HepG2 (cell line): Measurements from ENCODE around the gene CUEDC2. TPM values are rescaled to one million over a fixed set of nuclear protein-coding genes. Genes with fewer than 3 reads are reported as not detected.
A peak's percentile ranks its signal among the peaks of the same experiment; 100 is the strongest.

ENCODE experiments used
- AGO1 ChIP-seq: fragments of 200-400 bp; formaldehyde crosslinking; IDR thresholded peaks from 2 replicates; pipeline ENCODE4 v1.6.1; 2017; ENCODE audit warnings: mild to moderate bottlenecking, low read depth, low read length, moderate library complexity; ENCODE audit not compliant: poor library complexity, severe bottlenecking
- BCL3 ChIP-seq: sonication (generic); formaldehyde crosslinking; IDR thresholded peaks from 2 replicates; pipeline ENCODE4 v1.5.1; 2020; ENCODE audit warnings: mild to moderate bottlenecking, missing genetic modification reagents, moderate library complexity
- BORCS8-MEF2B ChIP-seq: sonication (generic); formaldehyde crosslinking; IDR thresholded peaks from 2 replicates; pipeline ENCODE4 v1.8.0; 2022; ENCODE audit warnings: mild to moderate bottlenecking, missing genetic modification reagents
- CBX2 ChIP-seq, 2 experiments: fragments of 200-600 bp in 1 of 2; sonication (generic); formaldehyde crosslinking in 1 of 2; IDR thresholded peaks; 2 replicates each; pipeline versions ENCODE4 v1.7.0 to v1.8.1; 2018 to 2022; ENCODE audit warnings: low read depth in 2 of 2, low read length in 1 of 2, mild to moderate bottlenecking in 1 of 2, missing genetic modification reagents in 1 of 2
- DPF2 ChIP-seq: sonication (generic); formaldehyde crosslinking; IDR thresholded peaks from 2 replicates; pipeline ENCODE4 v1.4.0; 2020; ENCODE audit warnings: mild to moderate bottlenecking, low read depth, missing genetic modification reagents, borderline replicate concordance
- FOXK1 ChIP-seq: sonication (generic); formaldehyde crosslinking; IDR thresholded peaks from 2 replicates; pipeline ENCODE4 v1.4.0; 2020; ENCODE audit warnings: low read depth, missing genetic modification reagents, borderline replicate concordance
- FUBP1 ChIP-seq: sonication (generic); formaldehyde crosslinking; IDR thresholded peaks from 2 replicates; pipeline ENCODE4 v1.5.1; 2020; ENCODE audit warnings: missing genetic modification reagents, mild to moderate bottlenecking, borderline replicate concordance
- GATAD1 ChIP-seq: IDR thresholded peaks from 2 replicates; pipeline ENCODE4 v1.6.1; 2016; ENCODE audit warnings: missing genetic modification reagents, missing compliant biosample characterization
- HDAC2 ChIP-seq: sonication (generic); formaldehyde crosslinking; IDR thresholded peaks from 2 replicates; pipeline ENCODE4 v1.4.0; 2020; ENCODE audit warnings: missing genetic modification reagents
- IRF2 ChIP-seq: IDR thresholded peaks from 2 replicates; pipeline ENCODE4 v1.6.1; 2018; ENCODE audit warnings: missing genetic modification reagents, missing compliant biosample characterization
- KMT2A ChIP-seq: sonication (generic); formaldehyde crosslinking; IDR thresholded peaks from 2 replicates; pipeline ENCODE4 v1.4.0; 2020; ENCODE audit warnings: missing genetic modification reagents
- MAX ChIP-seq: IDR thresholded peaks from 2 replicates; pipeline ENCODE4 v1.6.1; 2012; ENCODE audit warnings: inconsistent platforms
- PATZ1 ChIP-seq: sonication (generic); formaldehyde crosslinking; IDR thresholded peaks from 2 replicates; pipeline ENCODE4 v1.4.0; 2020; ENCODE audit warnings: missing genetic modification reagents
- PHF21A ChIP-seq: sonication (generic); formaldehyde crosslinking; IDR thresholded peaks from 2 replicates; pipeline ENCODE4 v1.5.0; 2020; ENCODE audit warnings: mild to moderate bottlenecking, missing genetic modification reagents
- POLR2A ChIP-seq, 2 experiments: IDR thresholded peaks; 2 replicates each; pipeline ENCODE4 v1.6.1; 2011; ENCODE audit warnings: low read depth in 2 of 2, low read length in 2 of 2, mild to moderate bottlenecking in 1 of 2, moderate library complexity in 1 of 2; ENCODE audit not compliant: insufficient read depth in 1 of 2
- RBFOX2 ChIP-seq: fragments of 200-400 bp; formaldehyde crosslinking; IDR thresholded peaks from 2 replicates; pipeline ENCODE4 v1.6.1; 2017; ENCODE audit warnings: low read depth, mild to moderate bottlenecking, low read length
- SYNCRIP ChIP-seq: fragments of 200-400 bp; formaldehyde crosslinking; IDR thresholded peaks from 2 replicates; pipeline ENCODE4 v1.6.1; 2018; ENCODE audit warnings: mild to moderate bottlenecking, low read depth, low read length; ENCODE audit not compliant: insufficient read depth
- THAP8 ChIP-seq: sonication (generic); formaldehyde crosslinking; IDR thresholded peaks from 2 replicates; pipeline ENCODE4 v1.5.1; 2020; ENCODE audit warnings: missing genetic modification reagents, mild to moderate bottlenecking, borderline replicate concordance
- ZMAT3 ChIP-seq: sonication (generic); formaldehyde crosslinking; conservative IDR thresholded peaks from 2 replicates; pipeline ENCODE4 v1.7.0; 2021; ENCODE audit warnings: missing genetic modification reagents
- ZNF547 ChIP-seq: sonication (generic); formaldehyde crosslinking; IDR thresholded peaks from 2 replicates; pipeline ENCODE4 v1.5.1; 2020; ENCODE audit warnings: mild to moderate bottlenecking, missing genetic modification reagents
- ZNF563 ChIP-seq: sonication (generic); formaldehyde crosslinking; IDR thresholded peaks from 2 replicates; pipeline ENCODE4 v1.8.0; 2022; ENCODE audit warnings: mild to moderate bottlenecking, moderate library complexity, missing genetic modification reagents
- ZNF572 ChIP-seq: sonication (generic); formaldehyde crosslinking; IDR thresholded peaks from 2 replicates; pipeline ENCODE4 v1.5.1; 2020; ENCODE audit warnings: mild to moderate bottlenecking, missing genetic modification reagents
- ZNF674 ChIP-seq: sonication (generic); formaldehyde crosslinking; IDR thresholded peaks from 2 replicates; pipeline ENCODE4 v1.5.0; 2020; ENCODE audit warnings: low read depth, mild to moderate bottlenecking, missing genetic modification reagents
- polyA plus RNA-seq, 8 experiments: library from polyadenylated mRNA; depleted of rRNA in 3 of 8; stranded (reverse) in 7 of 8; unstranded in 1 of 8; fragments of >200 nt; fragmentation: Illumina TruSeq in 4 of 8; extraction: Trizol in 4 of 8; gene quantifications; 2 replicates each; pipeline versions ENCODE4 v1.2.1 to v1.2.3, GENCODE V29; 2011 to 2016; ENCODE audit warnings: low read depth in 4 of 8, missing spikeins in 1 of 8, mixed read lengths in 1 of 8; ENCODE audit not compliant: insufficient read depth in 1 of 8
- total RNA-seq, 5 experiments: library from RNA; depleted of rRNA; stranded (reverse); fragments of >200 nt; fragmentation: Illumina TruSeq; extraction: Trizol; gene quantifications; 2 replicates each; pipeline ENCODE4 v1.2.3, GENCODE V29; 2016; ENCODE audit warnings: low read depth in 1 of 5

CUEDC2 gene
- total and polyA plus RNA-seq, 2 of the 13 experiments (the other 11 are each of a cell fraction or from before 2014, with no cell fraction given): 13.1 to 18.4 TPM

- TF ChIP-seq ZNF563 (CRISPR knock-in tag) (peak; percentile 68; the same call in 1 of the 2 replicates), HDAC2 (CRISPR knock-in tag) (peak; percentile 65), DPF2 (CRISPR knock-in tag) (no peak), PATZ1 (CRISPR knock-in tag) (peak; percentile 85), CBX2 (IDR thresholded peaks at IDR 0.05; ENCODE audit: low read depth, low read length) (no peak), CBX2 (CRISPR knock-in tag; IDR thresholded peaks at IDR 0.05; ENCODE audit: low read depth) (no peak), THAP8 (CRISPR knock-in tag) (no peak), MAX (peak; percentile 70), FOXK1 (CRISPR knock-in tag) (peak; percentile 77; the same call in 1 of the 2 replicates), POLR2A (IDR thresholded peaks at IDR 0.05; ENCODE audit: insufficient read depth in 1 of 2, low read depth in 2 of 2, low read length in 2 of 2) (peak; percentile 67 to 81), RBFOX2 (peak; percentile 87), BCL3 (CRISPR knock-in tag) (peak; percentile 88; the same call in 1 of the 2 replicates), PHF21A (CRISPR knock-in tag) (peak; percentile 86), BORCS8-MEF2B (0 out of 2 replicates have a peak, but pooled peaks have one; percentile 32), GATAD1 (CRISPR knock-in tag) (peak; percentile 88), ZNF572 (CRISPR knock-in tag) (0 out of 2 replicates have a peak, but pooled peaks have one; percentile 9), AGO1 (peak; percentile 68), ZMAT3 (0 out of 2 replicates have a peak, but pooled peaks have one; percentile 39), KMT2A (peak; percentile 79; the same call in 1 of the 2 replicates), SYNCRIP (no peak), FUBP1 (CRISPR knock-in tag) (0 out of 2 replicates have a peak, but pooled peaks have one; percentile 73), IRF2 (CRISPR knock-in tag) (peak; percentile 76), ZNF547 (CRISPR knock-in tag) (peak; percentile 85), ZNF674 (CRISPR knock-in tag) (no peak)
Measured at GRCh38 chr10:102432162-102432950, at the start of gene CUEDC2 (continued).
